Measurements from ENCODE around the gene PSAP.

GRCh38 chr10:71877821-71878220 is 26.8 kb upstream of the PSAP start:
- TF ChIP-seq CTCF (IDR thresholded peaks at IDR 0.05) (no peak), POLR2A (IDR thresholded peaks at IDR 0.05) (no peak)

Measured in esophagus squamous epithelium (tissue), 4 donors.